ENCODE data around the gene CXorf58. TPM values are rescaled to one million over a fixed set of nuclear protein-coding genes. Genes with fewer than 3 reads are reported as not detected.
"Not testable (repeated sequence)": the region's sequence is repeated elsewhere in the genome, so short reads cannot be mapped to it uniquely, and the experiment has no call there.

The CXorf58 gene
- total and polyA plus RNA-seq, 8 donors = 0.05 TPM; not detected in 7

GRCh38 chrX:23885803-23886202 lies 22.0 kb upstream of the CXorf58 start:
- intact Hi-C loops (cut with DNase I; ENCODE audit: low total_unique reads) = no loop called here
- Histone ChIP-seq H3K27me3 (peaks cover 0 to 14% (median 0%) of the 10 kb centered on the region in 3 donors), H3K27ac (peak overlapping the region in 4 of 5 donors; percentile 11 to 50 (median 36)), H3K4me3 (no peak overlapping the region), H3K9me3 (no peaks in the 10 kb centered on the region), H3K4me1 (peaks cover 0 to 28% (median 4%) of the 10 kb centered on the region in 4 donors), H3K36me3 (no peaks in the 10 kb centered on the region)
- 36 to 44% (median 37%) methylated on average over 3 of the region's 3 CpGs for WGBS, 5 donors
- DNase-seq = no peak
- TF ChIP-seq POLR2A (IDR thresholded peaks at IDR 0.05) (no peak), CTCF (IDR thresholded peaks at IDR 0.05) (no peak), POLR2AphosphoS5 (IDR thresholded peaks at IDR 0.05) (no peak), EP300 (IDR thresholded peaks at IDR 0.05) (no peak)

DNA sequence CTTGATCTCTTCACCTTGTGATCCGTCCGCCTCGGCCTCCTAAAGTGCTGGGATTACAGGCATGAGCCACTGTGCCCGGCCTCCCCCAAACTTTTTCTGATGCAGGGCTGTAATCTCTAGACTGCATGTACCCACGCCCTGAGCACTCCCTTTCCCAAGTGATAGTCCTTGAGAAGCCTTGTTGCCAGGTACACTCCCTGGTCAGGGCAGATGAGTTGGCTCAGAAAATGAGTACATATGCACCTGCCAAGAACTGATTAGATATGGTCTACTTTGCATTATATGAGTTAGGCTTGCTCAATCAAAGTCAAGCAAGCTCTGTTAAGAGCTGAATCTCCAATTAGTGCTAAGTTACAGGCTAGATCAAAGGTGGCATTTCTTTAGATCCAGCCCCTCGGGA lies 20.4 kb upstream of the CXorf58 start:
- Histone ChIP-seq H3K27ac (peak overlapping the region; percentile 45 to 73 (median 56)), H3K4me3 (no peak overlapping the region), H3K27me3 (peaks cover 0 to 13% (median 0%) of the 10 kb centered on the region in 3 donors), H3K9me3 (no peaks in the 10 kb centered on the region), H3K36me3 (no peaks in the 10 kb centered on the region), H3K4me1 (peaks cover 0 to 28% (median 4%) of the 10 kb centered on the region in 4 donors)
- 38 to 75% (median 59%) methylated on average over 2 to 6 of the region's 6 CpGs for WGBS, 5 donors
- peak; percentile 35 to 45 for DNase-seq
- intact Hi-C loops (cut with DNase I; ENCODE audit: low total_unique reads) = no loop called here
- TF ChIP-seq CTCF (IDR thresholded peaks at IDR 0.05) (no peak), POLR2AphosphoS5 (IDR thresholded peaks at IDR 0.05) (peak in 2 of 3 donors; percentile 75 to 78)

DNA sequence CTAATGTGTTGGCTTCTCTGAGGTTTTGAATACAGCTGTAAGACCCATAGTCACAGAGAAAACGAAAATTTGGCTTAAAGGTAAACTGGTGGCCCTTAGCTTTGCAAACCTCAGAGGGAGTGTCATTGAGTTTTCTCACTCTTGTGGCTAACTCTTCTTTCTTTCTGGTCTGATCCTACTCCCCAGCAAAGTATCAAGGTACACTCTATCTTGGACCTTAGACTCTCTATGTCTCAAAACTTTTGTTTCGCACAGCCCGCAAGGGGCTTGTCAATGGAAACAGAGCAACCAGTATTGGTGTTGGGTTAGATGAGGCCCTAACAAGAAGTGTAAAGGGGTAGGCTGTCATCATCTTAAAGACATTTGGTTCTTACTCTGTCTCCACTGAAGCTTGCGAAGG lies 19.9 kb upstream of the CXorf58 start:
- Histone ChIP-seq H3K27me3 (peaks cover 0 to 8% (median 0%) of the 10 kb centered on the region in 3 donors), H3K27ac (peak overlapping the region; percentile 45 to 73 (median 56)), H3K4me3 (no peak overlapping the region), H3K4me1 (peaks cover 0 to 26% (median 4%) of the 10 kb centered on the region in 4 donors), H3K9me3 (no peaks in the 10 kb centered on the region), H3K36me3 (no peaks in the 10 kb centered on the region)
- 64 to 71% (median 67%) methylated on average over 4 of the region's 4 CpGs for WGBS, 5 donors
- intact Hi-C loops (cut with DNase I; ENCODE audit: low total_unique reads) = no loop called here
- TF ChIP-seq POLR2AphosphoS5 (IDR thresholded peaks at IDR 0.05) = no peak
- no peak for TF ChIP-seq POLR2A (IDR thresholded peaks at IDR 0.05)
- no peak for DNase-seq

GRCh38 chrX:23888887-23889501 lies 18.8 kb upstream of the CXorf58 start:
- peaks cover 0 to 15% (median 4%) of the 10 kb centered on the region in 4 donors for H3K4me1 ChIP-seq
- no peaks in the 10 kb centered on the region for H3K36me3 ChIP-seq
- peak overlapping the region in 4 of 5 donors; percentile 45 to 73 (median 58) for H3K27ac ChIP-seq
- H3K4me3 ChIP-seq = no peak overlapping the region
- 61 to 75% (median 71%) methylated on average over 3 of the region's 3 CpGs for WGBS, 5 donors
- TF ChIP-seq POLR2A (IDR thresholded peaks at IDR 0.05) (no peak), POLR2AphosphoS5 (IDR thresholded peaks at IDR 0.05) (no peak), EP300 (IDR thresholded peaks at IDR 0.05) (no peak), CTCF (IDR thresholded peaks at IDR 0.05) (no peak)
- no peak for DNase-seq
- H3K27me3 ChIP-seq = peaks cover 0 to under 1% (median 0%) of the 10 kb centered on the region in 3 donors
- intact Hi-C loops (cut with DNase I; ENCODE audit: low total_unique reads) = no loop called here
- no peaks in the 10 kb centered on the region for H3K9me3 ChIP-seq

DNA sequence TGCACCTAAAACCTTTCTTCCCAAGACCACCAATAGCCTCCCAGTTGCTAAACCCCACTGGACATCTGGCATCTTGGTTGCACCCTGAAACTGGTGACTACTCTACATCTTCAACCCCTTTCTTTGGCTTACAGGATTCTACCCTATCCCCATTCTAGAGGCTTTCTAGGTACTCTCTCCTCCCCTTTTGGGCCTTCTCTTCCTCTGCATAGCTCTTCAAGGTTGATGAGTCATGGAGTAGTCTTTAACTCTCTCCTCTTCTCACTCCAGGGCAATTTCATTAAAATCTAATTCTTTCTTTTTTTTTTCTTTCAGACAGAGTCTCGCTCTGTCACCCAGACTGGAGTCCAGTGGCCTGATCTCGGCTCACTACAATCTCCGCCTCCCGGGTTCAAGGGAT lies 16.9 kb upstream of the CXorf58 start:
- Histone ChIP-seq H3K27me3 (peaks cover 0 to 3% (median 0%) of the 10 kb centered on the region in 3 donors), H3K4me1 (peaks cover 0 to 3% (median under 1%) of the 10 kb centered on the region in 4 donors), H3K27ac (no peak overlapping the region), H3K36me3 (no peaks in the 10 kb centered on the region), H3K4me3 (no peak overlapping the region), H3K9me3 (no peaks in the 10 kb centered on the region)
- DNase-seq = no peak
- intact Hi-C loops (cut with DNase I; ENCODE audit: low total_unique reads) = loop anchor here (10.0 kb wide), 1 partner anchor 116 kb away; no protein-coding TSS in a partner anchor
- WGBS, 5 donors = 93 to 100% (median 98%) methylated on average over 1 to 4 of the region's 4 CpGs
- TF ChIP-seq EP300 (IDR thresholded peaks at IDR 0.05) = no peak
- no peak for TF ChIP-seq POLR2AphosphoS5 (IDR thresholded peaks at IDR 0.05)
- TF ChIP-seq CTCF (IDR thresholded peaks at IDR 0.05) = no peak
- no peak for TF ChIP-seq POLR2A (IDR thresholded peaks at IDR 0.05)

GRCh38 chrX:23894993-23895392 lies 12.8 kb upstream of the CXorf58 start:
- not testable (repeated sequence) for H3K27me3 ChIP-seq, DNase-seq, H3K9me3 ChIP-seq, H3K36me3 ChIP-seq, H3K4me3 ChIP-seq, H3K27ac ChIP-seq
- intact Hi-C loops (cut with DNase I; ENCODE audit: low total_unique reads) = loop anchor here (10.0 kb wide), 1 partner anchor 120 kb away; no protein-coding TSS in a partner anchor
- WGBS, 5 donors = 92 to 100% (median 95%) methylated on average over 3 to 6 of the region's 6 CpGs
- H3K4me1 ChIP-seq = peaks cover 0 to 31% (median 8%) of the 10 kb centered on the region in 4 donors

DNA sequence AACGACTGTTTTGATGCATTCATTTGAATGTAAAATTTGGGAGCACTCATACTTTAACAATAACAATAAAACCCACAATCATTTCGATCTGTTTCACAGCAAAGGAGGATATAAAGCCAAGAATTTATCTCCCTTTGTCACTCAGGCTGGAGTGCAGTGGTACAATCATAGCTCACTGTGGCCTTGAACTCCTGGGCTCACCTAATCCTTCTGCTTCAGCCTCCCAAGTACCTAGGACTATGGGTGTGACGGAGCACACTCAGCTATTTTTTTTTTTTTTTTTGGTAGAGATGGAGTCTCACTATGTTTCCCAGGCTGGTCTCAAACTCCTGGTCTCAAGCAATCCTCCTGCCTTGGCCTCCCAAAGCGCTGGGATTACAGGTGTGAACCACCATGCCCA lies 11.3 kb upstream of the CXorf58 start:
- H3K9me3 ChIP-seq, H3K27me3 ChIP-seq, H3K36me3 ChIP-seq, H3K4me3 ChIP-seq, DNase-seq, H3K27ac ChIP-seq: not testable (repeated sequence)
- intact Hi-C loops (cut with DNase I; ENCODE audit: low total_unique reads) = loop anchor here (10.0 kb wide), 1 partner anchor 122 kb away; no protein-coding TSS in a partner anchor
- WGBS, 5 donors = 70 to 91% (median 77%) methylated on average over 4 of the region's 4 CpGs
- peaks cover 0 to 44% (median 11%) of the 10 kb centered on the region in 4 donors for H3K4me1 ChIP-seq
